ENCODE measurements around the gene PVALB. TPM values are rescaled to one million over a fixed set of nuclear protein-coding genes. Genes with fewer than 3 reads are reported as not detected.

Gene PVALB
- total RNA-seq, 1 experiment from 2014 or later, result not detected

GRCh38 chr22:36808721-36809344 is 8.0 kb downstream of the PVALB start:
- Histone ChIP-seq H3K27me3 (ENCODE audit: insufficient read depth, low read length) (peaks cover 25% of the 10 kb centered on the region; the same call in 1 of the 2 replicates), H2AFZ (ENCODE audit: low read depth, low read length, poor library complexity, severe bottlenecking) (no peak overlapping the region), H3K4me2 (ENCODE audit: low read length) (no peak overlapping the region), H3K36me3 (ENCODE audit: control insufficient read depth in 1 of 2, insufficient read depth in 2 of 2, low read length in 2 of 2) (no peaks in the 10 kb centered on the region), H4K20me1 (ENCODE audit: insufficient read depth) (no peaks in the 10 kb centered on the region), H3K4me1 (ENCODE audit: control insufficient read depth in 1 of 2, insufficient read depth in 2 of 2, low read length in 2 of 2) (no peaks in the 10 kb centered on the region), H3K27ac (ENCODE audit: low read depth, low read length) (no peak overlapping the region), H3K79me2 (ENCODE audit: insufficient read depth, low read length) (no peaks in the 10 kb centered on the region), H3K9me3 (ENCODE audit: control insufficient read depth in 1 of 2, insufficient read depth in 1 of 2, low read depth in 1 of 2, low read length in 2 of 2) (no peaks in the 10 kb centered on the region), H3K4me3 (replicated peaks in 1 of 2; ENCODE audit: low read depth in 1 of 2, low read length in 2 of 2) (no peak overlapping the region), H3K9me2 (ENCODE audit: insufficient read depth) (no peaks in the 10 kb centered on the region), H3K9ac (ENCODE audit: low read length) (no peak overlapping the region)
- DNase-seq (ENCODE audit: low read depth, low spot score) (no peak), ATAC-seq (no peak)
- no TSS peak for BruUV-seq (replicated peaks)
- intact Hi-C loops (cut with micrococcal nuclease), result no loop called here
- CTCF ChIA-PET, result no interaction called here
- POLR2A ChIA-PET, result no interaction called here
- TF ChIP-seq SP1 (IDR thresholded peaks at IDR 0.05; ENCODE audit: low read depth) (no peak), ZBTB33 (IDR thresholded peaks at IDR 0.05; ENCODE audit: extremely low read depth, insufficient replicate concordance, low read length) (no peak), EZH2 (IDR thresholded peaks at IDR 0.05) (no peak), ZFX (IDR thresholded peaks at IDR 0.05) (no peak), POLR2A (IDR thresholded peaks at IDR 0.05; ENCODE audit: borderline replicate concordance, extremely low read depth, insufficient read depth, insufficient read length) (no peak), JUND (IDR thresholded peaks at IDR 0.05) (no peak), TCF7L2 (IDR thresholded peaks at IDR 0.05; ENCODE audit: borderline replicate concordance, extremely low read depth, insufficient read depth, insufficient read length) (no peak), CEBPB (IDR thresholded peaks at IDR 0.05; ENCODE audit: low read depth) (no peak), POLR2AphosphoS5 (IDR thresholded peaks at IDR 0.05; ENCODE audit: low read depth, low read length) (no peak), YY1 (IDR thresholded peaks at IDR 0.05; ENCODE audit: extremely low read depth, insufficient replicate concordance, low read depth, low read length) (no peak), ELF1 (IDR thresholded peaks at IDR 0.05; ENCODE audit: borderline replicate concordance, low read depth) (no peak)
- TF ChIP-seq, protein P1, sequence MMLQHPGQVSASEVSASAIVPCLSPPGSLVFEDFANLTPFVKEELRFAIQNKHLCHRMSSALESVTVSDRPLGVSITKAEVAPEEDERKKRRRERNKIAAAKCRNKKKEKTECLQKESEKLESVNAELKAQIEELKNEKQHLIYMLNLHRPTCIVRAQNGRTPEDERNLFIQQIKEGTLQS (IDR thresholded peaks at IDR 0.05), result no peak
- TF ChIP-seq, protein P2, sequence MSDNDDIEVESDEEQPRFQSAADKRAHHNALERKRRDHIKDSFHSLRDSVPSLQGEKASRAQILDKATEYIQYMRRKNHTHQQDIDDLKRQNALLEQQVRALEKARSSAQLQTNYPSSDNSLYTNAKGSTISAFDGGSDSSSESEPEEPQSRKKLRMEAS (IDR thresholded peaks at IDR 0.05), result no peak
- RAD21 ChIA-PET (ENCODE audit: low non-redundant PET in 1 of 2, low total read pairs in 2 of 2, uncharacterized antibody in 2 of 2, unreplicated experiment in 2 of 2), result no interaction called here

Data from HCT116 (cell line).